IMR-90 (cell line): ENCODE measurements around the gene RABEP2.

Experiments used
- CEBPB ChIP-seq: IDR thresholded peaks from 2 replicates; pipeline ENCODE4 v1.6.1; 2012; ENCODE audit warnings: low read depth, low read length, improper control_type of control experiment
- FOS ChIP-seq: fragments of 150-350 bp; IDR thresholded peaks from 2 replicates; pipeline ENCODE4 v1.6.1; 2016; ENCODE audit warnings: low read depth, low read length
- MXI1 ChIP-seq: IDR thresholded peaks from 2 replicates; pipeline ENCODE4 v1.6.1; 2012; ENCODE audit warnings: low read depth, mild to moderate bottlenecking, low read length, moderate library complexity, borderline replicate concordance
- POLR2A ChIP-seq: IDR thresholded peaks from 2 replicates; pipeline ENCODE4 v1.6.1; 2012; ENCODE audit warnings: mild to moderate bottlenecking, low read depth, low read length
- SMC3 ChIP-seq: fragments of 150-350 bp; IDR thresholded peaks from 2 replicates; pipeline ENCODE4 v1.6.1; 2016; ENCODE audit warnings: low read depth, mild to moderate bottlenecking, antibody characterized with exemption, low read length, moderate library complexity
- USF2 ChIP-seq: fragments of 150-350 bp; IDR thresholded peaks from 2 replicates; pipeline ENCODE4 v1.6.1; 2017; ENCODE audit warnings: mild to moderate bottlenecking, antibody characterized with exemption, low read length, low read depth
- TF ChIP-seq, protein P1 (sequence below): conservative IDR thresholded peaks from 2 replicates; pipeline ENCODE4 v1.5.1; 2012; ENCODE audit warnings: mild to moderate bottlenecking, low read depth, low read length, improper control_type of control experiment
- TF ChIP-seq, protein P2 (sequence below): fragments of 150-350 bp; IDR thresholded peaks from 2 replicates; pipeline ENCODE4 v1.6.1; 2016; ENCODE audit warnings: low read depth, mild to moderate bottlenecking, low read length, moderate library complexity, borderline replicate concordance

- TF ChIP-seq USF2, result no peak
- TF ChIP-seq POLR2A, result no peak
- TF ChIP-seq, protein P1, sequence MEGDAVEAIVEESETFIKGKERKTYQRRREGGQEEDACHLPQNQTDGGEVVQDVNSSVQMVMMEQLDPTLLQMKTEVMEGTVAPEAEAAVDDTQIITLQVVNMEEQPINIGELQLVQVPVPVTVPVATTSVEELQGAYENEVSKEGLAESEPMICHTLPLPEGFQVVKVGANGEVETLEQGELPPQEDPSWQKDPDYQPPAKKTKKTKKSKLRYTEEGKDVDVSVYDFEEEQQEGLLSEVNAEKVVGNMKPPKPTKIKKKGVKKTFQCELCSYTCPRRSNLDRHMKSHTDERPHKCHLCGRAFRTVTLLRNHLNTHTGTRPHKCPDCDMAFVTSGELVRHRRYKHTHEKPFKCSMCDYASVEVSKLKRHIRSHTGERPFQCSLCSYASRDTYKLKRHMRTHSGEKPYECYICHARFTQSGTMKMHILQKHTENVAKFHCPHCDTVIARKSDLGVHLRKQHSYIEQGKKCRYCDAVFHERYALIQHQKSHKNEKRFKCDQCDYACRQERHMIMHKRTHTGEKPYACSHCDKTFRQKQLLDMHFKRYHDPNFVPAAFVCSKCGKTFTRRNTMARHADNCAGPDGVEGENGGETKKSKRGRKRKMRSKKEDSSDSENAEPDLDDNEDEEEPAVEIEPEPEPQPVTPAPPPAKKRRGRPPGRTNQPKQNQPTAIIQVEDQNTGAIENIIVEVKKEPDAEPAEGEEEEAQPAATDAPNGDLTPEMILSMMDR, result no peak
- TF ChIP-seq, protein P2, sequence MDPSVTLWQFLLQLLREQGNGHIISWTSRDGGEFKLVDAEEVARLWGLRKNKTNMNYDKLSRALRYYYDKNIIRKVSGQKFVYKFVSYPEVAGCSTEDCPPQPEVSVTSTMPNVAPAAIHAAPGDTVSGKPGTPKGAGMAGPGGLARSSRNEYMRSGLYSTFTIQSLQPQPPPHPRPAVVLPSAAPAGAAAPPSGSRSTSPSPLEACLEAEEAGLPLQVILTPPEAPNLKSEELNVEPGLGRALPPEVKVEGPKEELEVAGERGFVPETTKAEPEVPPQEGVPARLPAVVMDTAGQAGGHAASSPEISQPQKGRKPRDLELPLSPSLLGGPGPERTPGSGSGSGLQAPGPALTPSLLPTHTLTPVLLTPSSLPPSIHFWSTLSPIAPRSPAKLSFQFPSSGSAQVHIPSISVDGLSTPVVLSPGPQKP, result no peak
- TF ChIP-seq SMC3, result no peak
- TF ChIP-seq CEBPB, result no peak
- no peak for TF ChIP-seq FOS
- no peak for TF ChIP-seq MXI1
Measured at GRCh38 chr16:28964072-28964471, 39.0 kb upstream of the RABEP2 start.
